Measurements from ENCODE around the gene GNAT1.
"Not testable (repeated sequence)": the region's sequence is repeated elsewhere in the genome, so short reads cannot be mapped to it uniquely, and the experiment has no call there.

The GNAT1 gene

GRCh38 chr3:50243543-50243895 is 52.1 kb downstream of the GNAT1 start:
- FAIRE-seq: no peak

- FAIRE-seq: not testable (repeated sequence)
These were observed 53.4 kb downstream of the GNAT1 start for GRCh38 chr3:50244813-50245212.

- no peak for FAIRE-seq
These were observed 53.9 kb downstream of the GNAT1 start for GRCh38 chr3:50245251-50245745.

- no peak for FAIRE-seq
These were observed 54.6 kb downstream of the GNAT1 start for GRCh38 chr3:50245831-50246516.

- FAIRE-seq: no peak
These were observed 55.1 kb downstream of the GNAT1 start for GRCh38 chr3:50246517-50246954.
